ENCODE measurements around the gene ZSCAN5A. TPM values are rescaled to one million over a fixed set of nuclear protein-coding genes. Genes with fewer than 3 reads are reported as not detected.

ZSCAN5A gene
- total RNA-seq, 4 donors from 2014 or later, result 1.00 to 26.1 (median 3.6) TPM

DNA sequence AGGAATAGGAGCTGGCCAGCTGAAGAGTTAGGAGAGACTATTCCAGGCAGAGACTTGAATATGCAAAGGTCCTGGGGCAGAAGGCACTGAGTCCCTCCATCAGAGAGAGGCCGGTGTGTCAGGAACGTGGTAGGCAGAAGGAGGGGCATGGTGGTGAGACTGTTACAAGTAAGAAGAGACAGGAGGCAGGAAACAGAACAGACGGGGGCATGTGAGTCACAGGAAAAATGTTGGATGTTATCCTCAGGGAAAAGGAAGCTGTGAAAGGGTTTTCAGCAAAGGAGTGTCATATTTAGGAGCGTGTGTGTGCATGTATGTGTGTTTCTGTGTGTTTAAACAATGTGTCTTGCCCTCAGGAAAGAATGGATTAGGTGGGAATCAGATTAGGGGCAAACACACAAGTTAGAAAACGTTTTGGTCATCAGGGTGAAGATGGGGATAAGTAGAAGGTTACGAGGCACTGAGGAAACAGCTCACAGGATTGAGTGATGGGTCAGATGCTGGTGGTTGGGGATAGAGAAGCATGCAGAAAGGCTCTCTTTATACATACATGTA is 41.0 kb downstream of the ZSCAN5A start:
- Histone ChIP-seq H3K27ac (no peak overlapping the region), H3K4me3 (no peak overlapping the region), H3K9me3 (no peaks in the 10 kb centered on the region), H3K27me3 (no peaks in the 10 kb centered on the region), H3K36me3 (no peaks in the 10 kb centered on the region), H3K4me1 (no peaks in the 10 kb centered on the region)
- DNase-seq (no peak), ATAC-seq (no peak)
- in situ Hi-C loops (cut with MboI; ENCODE audit: low sequenced_read_pairs in 4 of 4), result no loop called here
- intact Hi-C loops (cut with DNase I; ENCODE audit: low total_unique reads), result no loop called here
- no peak for TF ChIP-seq POLR2A (IDR thresholded peaks at IDR 0.05)

DNA sequence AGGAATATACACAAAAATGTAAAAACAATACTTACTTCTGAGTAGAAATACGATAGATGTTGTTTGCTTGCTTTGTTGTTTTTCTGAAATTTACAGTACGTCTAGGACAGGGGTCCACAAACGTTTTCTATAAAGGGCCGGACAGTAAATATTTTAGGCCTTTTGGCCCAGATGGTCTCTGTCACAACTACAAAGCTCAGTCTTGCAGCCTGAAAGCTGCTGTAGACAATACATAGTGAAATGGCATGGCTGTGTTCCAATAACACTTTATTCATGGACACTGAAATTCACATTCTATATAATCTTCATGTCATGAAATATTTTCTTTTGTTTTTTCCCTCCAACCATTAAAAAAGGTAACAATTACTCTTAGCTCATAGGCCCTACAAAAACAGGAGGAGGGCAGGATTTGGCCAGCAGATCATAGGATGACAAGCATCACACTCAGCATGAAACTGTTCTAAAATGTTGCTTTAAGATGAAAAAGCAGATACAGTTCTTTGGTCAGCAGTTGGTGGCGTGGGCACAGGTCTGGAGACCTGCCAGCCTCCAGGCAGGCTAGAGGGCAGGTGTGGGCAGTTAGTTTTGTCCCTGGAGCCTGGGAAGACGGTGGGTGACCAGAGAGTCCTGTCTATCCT is 42.4 kb downstream of the ZSCAN5A start, which contains the start of gene EDDM13:
Gene EDDM13, plus strand, starts transcription at position 588 of the 638 bp plus-strand sequence. CDS start 87 bp downstream, outside the sequence.
- H3K4me1 ChIP-seq, result no peaks in the 10 kb centered on the region
- DNase-seq, result no peak
- intact Hi-C loops (cut with DNase I; ENCODE audit: low total_unique reads) (no loop called here), in situ Hi-C loops (cut with MboI; ENCODE audit: low sequenced_read_pairs in 4 of 4) (no loop called here)
- H3K27me3 ChIP-seq, result no peaks in the 10 kb centered on the region
- TF ChIP-seq POLR2A (IDR thresholded peaks at IDR 0.05), result no peak
- TF ChIP-seq, protein P1, sequence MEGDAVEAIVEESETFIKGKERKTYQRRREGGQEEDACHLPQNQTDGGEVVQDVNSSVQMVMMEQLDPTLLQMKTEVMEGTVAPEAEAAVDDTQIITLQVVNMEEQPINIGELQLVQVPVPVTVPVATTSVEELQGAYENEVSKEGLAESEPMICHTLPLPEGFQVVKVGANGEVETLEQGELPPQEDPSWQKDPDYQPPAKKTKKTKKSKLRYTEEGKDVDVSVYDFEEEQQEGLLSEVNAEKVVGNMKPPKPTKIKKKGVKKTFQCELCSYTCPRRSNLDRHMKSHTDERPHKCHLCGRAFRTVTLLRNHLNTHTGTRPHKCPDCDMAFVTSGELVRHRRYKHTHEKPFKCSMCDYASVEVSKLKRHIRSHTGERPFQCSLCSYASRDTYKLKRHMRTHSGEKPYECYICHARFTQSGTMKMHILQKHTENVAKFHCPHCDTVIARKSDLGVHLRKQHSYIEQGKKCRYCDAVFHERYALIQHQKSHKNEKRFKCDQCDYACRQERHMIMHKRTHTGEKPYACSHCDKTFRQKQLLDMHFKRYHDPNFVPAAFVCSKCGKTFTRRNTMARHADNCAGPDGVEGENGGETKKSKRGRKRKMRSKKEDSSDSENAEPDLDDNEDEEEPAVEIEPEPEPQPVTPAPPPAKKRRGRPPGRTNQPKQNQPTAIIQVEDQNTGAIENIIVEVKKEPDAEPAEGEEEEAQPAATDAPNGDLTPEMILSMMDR (IDR thresholded peaks at IDR 0.05 in 4 of 5, conservative IDR thresholded peaks at IDR 0.05 in 1 of 5), result no peak
- H3K4me3 ChIP-seq, result no peak within 1 kb of the TSS
- ATAC-seq, result no peak
- no peaks in the 10 kb centered on the region for H3K36me3 ChIP-seq
- no peaks in the 10 kb centered on the region for H3K9me3 ChIP-seq
- no peak within 1 kb of the TSS for H3K27ac ChIP-seq

DNA sequence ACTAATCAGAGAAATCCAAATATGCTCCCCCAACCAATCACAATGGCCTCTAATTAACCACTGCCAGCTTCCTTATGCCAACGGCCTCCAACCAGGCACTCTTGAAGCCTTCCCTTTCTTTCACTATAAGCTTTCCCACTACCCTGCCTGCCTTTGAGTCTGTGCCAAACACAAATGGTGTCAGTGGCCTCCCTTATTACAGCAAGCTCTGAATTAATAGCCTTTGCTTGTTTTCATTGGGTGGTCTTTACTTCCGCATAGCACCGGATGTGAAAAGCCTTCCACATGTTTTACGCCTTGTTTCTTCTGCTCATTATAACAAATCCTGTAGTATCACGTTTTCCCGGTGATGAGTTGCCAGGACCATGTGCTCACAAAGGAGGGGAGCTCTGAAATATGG is 43.5 kb downstream of the ZSCAN5A start:
- H3K4me1 ChIP-seq, result no peaks in the 10 kb centered on the region
- no peaks in the 10 kb centered on the region for H3K27me3 ChIP-seq
- no peaks in the 10 kb centered on the region for H3K36me3 ChIP-seq
- no peak overlapping the region for H3K4me3 ChIP-seq
- intact Hi-C loops (cut with DNase I; ENCODE audit: low total_unique reads), result no loop called here
- H3K9me3 ChIP-seq, result no peaks in the 10 kb centered on the region
- TF ChIP-seq POLR2A (IDR thresholded peaks at IDR 0.05), result no peak
- TF ChIP-seq, protein P1 (IDR thresholded peaks at IDR 0.05 in 4 of 5, conservative IDR thresholded peaks at IDR 0.05 in 1 of 5), result no peak
- no peak overlapping the region for H3K27ac ChIP-seq
- ATAC-seq (no peak), DNase-seq (no peak)
- in situ Hi-C loops (cut with MboI; ENCODE audit: low sequenced_read_pairs in 4 of 4), result no loop called here

DNA sequence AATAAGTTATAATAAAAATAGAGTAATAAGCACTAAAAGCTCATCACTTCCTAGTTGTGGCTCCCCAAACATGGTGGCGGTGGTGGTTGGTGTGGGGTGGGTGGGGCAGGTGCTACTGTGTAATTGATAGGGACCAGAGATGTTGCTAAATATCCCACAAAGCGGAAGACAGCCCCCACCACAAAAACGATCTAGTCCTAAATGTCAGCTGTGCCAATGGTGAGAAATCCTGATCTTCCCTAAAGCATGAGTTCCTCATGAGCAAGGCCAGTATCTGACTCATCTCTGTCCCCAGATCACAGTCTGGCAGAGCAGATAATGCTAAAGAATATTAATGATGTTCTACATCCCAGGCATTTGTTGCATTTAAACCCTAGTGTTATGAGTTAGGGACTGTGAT is 44.0 kb downstream of the ZSCAN5A start:
- H3K4me1 ChIP-seq, result no peaks in the 10 kb centered on the region
- intact Hi-C loops (cut with DNase I; ENCODE audit: low total_unique reads), result no loop called here
- H3K4me3 ChIP-seq, result no peak overlapping the region
- TF ChIP-seq, protein P1 (IDR thresholded peaks at IDR 0.05 in 4 of 5, conservative IDR thresholded peaks at IDR 0.05 in 1 of 5), result no peak
- no peak for TF ChIP-seq POLR2A (IDR thresholded peaks at IDR 0.05)
- no peaks in the 10 kb centered on the region for H3K9me3 ChIP-seq
- no peaks in the 10 kb centered on the region for H3K36me3 ChIP-seq
- no peaks in the 10 kb centered on the region for H3K27me3 ChIP-seq
- in situ Hi-C loops (cut with MboI; ENCODE audit: low sequenced_read_pairs in 4 of 4), result no loop called here
- no peak for ATAC-seq
- DNase-seq, result no peak
- no peak overlapping the region for H3K27ac ChIP-seq

DNA sequence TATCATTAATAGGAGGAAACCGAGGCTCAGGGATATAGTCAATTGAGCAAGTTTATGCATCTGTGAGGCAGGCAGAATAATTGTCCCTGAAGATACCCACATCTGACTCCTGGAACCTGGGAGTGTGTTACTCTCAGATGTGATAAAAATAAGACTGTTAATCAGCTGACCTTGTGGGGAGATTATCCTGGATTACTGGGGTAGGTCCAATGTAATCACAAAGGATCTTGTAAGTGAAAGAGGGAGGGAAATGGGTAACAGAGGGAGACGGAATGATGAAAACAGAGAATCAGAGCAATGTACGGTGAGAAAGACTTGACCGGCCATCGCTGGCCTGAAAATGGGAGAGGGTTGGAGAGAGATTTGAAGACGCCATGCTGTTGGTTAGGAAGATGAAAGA is 45.3 kb downstream of the ZSCAN5A start:
- no peak overlapping the region for H3K27ac ChIP-seq
- in situ Hi-C loops (cut with MboI; ENCODE audit: low sequenced_read_pairs in 4 of 4) (no loop called here), intact Hi-C loops (cut with DNase I; ENCODE audit: low total_unique reads) (no loop called here)
- ATAC-seq (no peak), DNase-seq (no peak)
- no peak overlapping the region for H3K4me3 ChIP-seq
- H3K9me3 ChIP-seq, result no peaks in the 10 kb centered on the region
- H3K27me3 ChIP-seq, result no peaks in the 10 kb centered on the region
- TF ChIP-seq POLR2A (IDR thresholded peaks at IDR 0.05), result no peak
- TF ChIP-seq, protein P1 (IDR thresholded peaks at IDR 0.05 in 4 of 5, conservative IDR thresholded peaks at IDR 0.05 in 1 of 5), result no peak
- no peaks in the 10 kb centered on the region for H3K36me3 ChIP-seq
- no peaks in the 10 kb centered on the region for H3K4me1 ChIP-seq
